ACC112 (cell line): Measurements from ENCODE around the gene MEGF11.

Experiments
- H2AFZ ChIP-seq: fragments of 200-600 bp; sonication (generic); one replicate; pipeline ENCODE4 v1.6.0; 2017; ENCODE audit warnings: antibody characterized with exemption, low read length; ENCODE audit not compliant: unreplicated experiment
- H3K27ac ChIP-seq: fragments of 200-600 bp; sonication (generic); 2 replicates; pipeline ENCODE4 v1.5.1; 2014; ENCODE audit warnings: low read depth, mild to moderate bottlenecking, antibody characterized with exemption, low read length, moderate library complexity
- H3K27me3 ChIP-seq: fragments of 200-600 bp; sonication (generic); 2 replicates; pipeline ENCODE4 v1.6.1; 2014; ENCODE audit warnings: mild to moderate bottlenecking, antibody characterized with exemption, low read length, moderate library complexity, mixed read lengths; ENCODE audit not compliant: insufficient read depth
- H3K36me3 ChIP-seq: fragments of 200-600 bp; sonication (generic); 2 replicates; pipeline ENCODE4 v1.6.1; 2016; ENCODE audit warnings: mild to moderate bottlenecking, antibody characterized with exemption, low read length, moderate library complexity, mixed read lengths; ENCODE audit not compliant: insufficient read depth
- H3K4me1 ChIP-seq: fragments of 200-600 bp; sonication (generic); one replicate; pipeline ENCODE4 v1.6.1; 2016; ENCODE audit warnings: low read length, mixed read lengths; ENCODE audit not compliant: insufficient read depth, unreplicated experiment, control insufficient read depth
- H3K4me3 ChIP-seq: fragments of 200-600 bp; sonication (generic); 2 replicates; pipeline ENCODE4 v1.5.1; 2014; ENCODE audit warnings: mild to moderate bottlenecking, low read depth, low read length
- H3K79me2 ChIP-seq: fragments of 200-600 bp; sonication (generic); one replicate; pipeline ENCODE4 v1.6.0; 2016; ENCODE audit warnings: low read length; ENCODE audit not compliant: control insufficient read depth, unreplicated experiment, insufficient read depth

Gene MEGF11

DNA sequence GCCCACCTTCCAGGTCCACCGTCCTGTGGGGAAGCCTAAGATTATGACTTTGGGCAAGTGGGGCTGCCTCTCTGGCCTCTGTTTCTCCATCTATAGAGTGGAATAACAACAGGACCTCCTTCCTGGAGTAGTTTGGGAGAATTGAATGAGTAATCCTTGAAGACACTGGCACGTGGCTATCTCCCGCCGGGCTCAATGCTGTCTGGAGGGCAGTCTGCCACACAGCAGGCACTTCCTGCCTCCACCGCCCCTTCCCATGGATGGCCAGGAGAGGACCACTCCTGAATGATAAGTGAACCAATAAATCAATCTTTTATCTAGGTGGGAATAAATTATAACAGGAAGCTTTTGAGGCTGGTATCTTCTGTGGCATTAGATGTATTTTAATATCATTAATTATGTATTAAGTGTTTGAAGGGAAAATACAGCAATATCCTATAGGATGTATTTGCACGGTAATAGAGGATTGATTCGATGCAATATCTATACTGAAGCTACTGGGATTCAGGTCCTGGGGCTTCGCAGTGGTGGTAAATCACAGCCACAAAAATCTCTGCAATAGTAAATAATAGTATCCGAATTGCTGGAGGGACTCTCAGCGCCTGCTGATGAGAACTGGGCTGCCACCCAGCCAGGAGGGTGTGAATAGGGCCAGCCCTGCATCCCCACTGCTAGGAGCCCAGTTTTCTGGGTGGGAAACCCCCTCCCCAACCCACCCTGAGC is 15.9 kb downstream of the MEGF11 start:
- H3K4me3 ChIP-seq, result no peak overlapping the region
- H3K27me3 ChIP-seq, result peaks cover 53% of the 10 kb centered on the region
- H3K4me1 ChIP-seq, result no peaks in the 10 kb centered on the region
- no peak overlapping the region for H3K27ac ChIP-seq
- no peak overlapping the region for H2AFZ ChIP-seq
- H3K79me2 ChIP-seq, result no peaks in the 10 kb centered on the region
- H3K36me3 ChIP-seq, result no peaks in the 10 kb centered on the region

DNA sequence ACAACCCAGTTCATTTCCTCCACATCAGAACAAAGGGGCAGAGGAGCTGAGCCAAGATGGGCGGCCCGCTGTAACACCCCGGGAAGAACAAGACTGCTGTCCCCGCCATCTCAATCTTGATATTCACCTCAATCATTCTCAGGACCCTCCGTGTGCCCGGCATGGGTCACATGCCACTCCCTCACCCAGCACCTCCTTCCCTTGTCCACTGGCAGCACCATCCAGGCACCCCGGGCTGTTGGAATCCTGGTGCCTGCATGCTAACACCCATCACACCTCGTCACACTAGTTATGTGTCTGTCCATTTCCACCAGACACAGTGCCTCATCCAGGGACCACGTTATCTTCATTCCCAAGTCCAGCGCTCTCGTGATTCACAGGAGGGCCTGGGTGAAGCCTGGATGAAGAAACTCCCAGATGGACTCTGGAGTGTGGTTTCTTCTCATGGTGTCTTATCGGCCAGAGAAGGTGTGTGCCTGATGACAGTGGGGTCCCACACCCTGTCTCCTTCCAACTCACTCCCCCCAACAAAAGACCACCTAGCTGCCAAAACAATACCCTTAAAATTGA is 16.7 kb downstream of the MEGF11 start:
- Histone ChIP-seq H2AFZ (no peak overlapping the region), H3K36me3 (no peaks in the 10 kb centered on the region), H3K27me3 (peaks cover 50% of the 10 kb centered on the region), H3K4me3 (no peak overlapping the region), H3K79me2 (no peaks in the 10 kb centered on the region), H3K27ac (no peak overlapping the region), H3K4me1 (no peaks in the 10 kb centered on the region)

GRCh38 chr15:66235866-66236265 is 17.7 kb downstream of the MEGF11 start:
- Histone ChIP-seq H3K36me3 (no peaks in the 10 kb centered on the region), H3K4me1 (no peaks in the 10 kb centered on the region), H3K4me3 (no peak overlapping the region), H3K79me2 (no peaks in the 10 kb centered on the region), H3K27ac (no peak overlapping the region), H2AFZ (no peak overlapping the region), H3K27me3 (peaks cover 45% of the 10 kb centered on the region)

GRCh38 chr15:66234798-66235197 is 18.8 kb downstream of the MEGF11 start:
- H3K4me1 ChIP-seq, result no peaks in the 10 kb centered on the region

DNA sequence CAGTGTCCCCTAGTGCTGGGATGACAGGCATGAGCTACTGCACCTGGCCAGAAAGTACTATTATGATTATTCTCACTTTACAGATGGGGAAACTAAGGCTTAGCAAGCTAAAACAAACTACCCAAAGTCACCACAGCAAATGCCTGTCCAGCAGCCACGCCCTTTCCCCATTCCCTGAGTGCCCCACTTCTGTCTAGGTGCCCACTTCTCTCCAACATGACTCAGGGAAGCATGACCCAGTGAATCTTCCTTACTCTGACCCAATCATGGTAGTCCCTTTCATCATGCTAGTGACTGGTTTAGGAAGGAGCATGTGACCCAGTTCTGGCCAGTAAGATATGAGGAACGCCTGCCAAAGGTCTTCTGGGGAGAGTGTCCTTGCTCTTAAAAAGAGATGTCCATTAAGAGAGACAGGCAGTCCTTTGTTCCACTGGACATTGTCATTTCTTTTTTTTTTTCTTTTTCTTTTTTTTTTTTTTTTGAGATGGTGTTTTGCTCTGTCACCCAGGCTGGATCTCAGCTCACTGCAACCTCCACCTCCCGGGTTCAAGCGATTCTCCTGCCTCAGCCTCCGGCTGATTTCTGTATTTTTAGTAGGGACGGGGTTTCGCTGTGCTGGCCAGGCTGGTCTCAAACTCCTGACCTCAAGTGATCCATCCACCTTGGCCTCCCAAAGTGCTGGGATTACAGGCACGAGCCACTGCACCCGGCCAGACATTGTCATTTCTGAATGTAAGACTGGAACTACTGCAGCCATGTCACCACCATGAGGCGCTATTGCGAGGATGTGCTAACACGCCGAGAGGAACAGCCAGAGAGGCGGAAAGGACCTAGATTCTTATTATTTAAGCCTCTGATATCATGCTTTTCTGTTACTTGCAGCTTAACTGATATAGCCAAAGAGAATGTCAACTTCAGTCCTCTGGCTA is 19.8 kb downstream of the MEGF11 start:
- Histone ChIP-seq H3K79me2 (no peaks in the 10 kb centered on the region), H3K36me3 (no peaks in the 10 kb centered on the region), H2AFZ (no peak overlapping the region), H3K27me3 (peaks cover 49% of the 10 kb centered on the region), H3K4me3 (no peak overlapping the region), H3K4me1 (no peaks in the 10 kb centered on the region), H3K27ac (no peak overlapping the region)

More at GRCh38 chr15:66234798-66235197, 18.8 kb downstream of the MEGF11 start:
- Histone ChIP-seq H3K36me3 (no peaks in the 10 kb centered on the region), H2AFZ (no peak overlapping the region), H3K27ac (no peak overlapping the region), H3K79me2 (no peaks in the 10 kb centered on the region), H3K4me3 (no peak overlapping the region), H3K27me3 (peaks cover 43% of the 10 kb centered on the region)

GRCh38 chr15:66232267-66232625 is 21.3 kb downstream of the MEGF11 start:
- Histone ChIP-seq H2AFZ (no peak overlapping the region), H3K4me1 (no peaks in the 10 kb centered on the region), H3K4me3 (no peak overlapping the region), H3K79me2 (no peaks in the 10 kb centered on the region), H3K36me3 (no peaks in the 10 kb centered on the region), H3K27me3 (peaks cover 49% of the 10 kb centered on the region), H3K27ac (no peak overlapping the region)

GRCh38 chr15:66231394-66232266 is 21.9 kb downstream of the MEGF11 start:
- Histone ChIP-seq H3K27me3 (peaks cover 43% of the 10 kb centered on the region), H3K79me2 (no peaks in the 10 kb centered on the region), H3K36me3 (no peaks in the 10 kb centered on the region), H3K4me3 (no peak overlapping the region), H3K4me1 (no peaks in the 10 kb centered on the region), H2AFZ (no peak overlapping the region), H3K27ac (no peak overlapping the region)

DNA sequence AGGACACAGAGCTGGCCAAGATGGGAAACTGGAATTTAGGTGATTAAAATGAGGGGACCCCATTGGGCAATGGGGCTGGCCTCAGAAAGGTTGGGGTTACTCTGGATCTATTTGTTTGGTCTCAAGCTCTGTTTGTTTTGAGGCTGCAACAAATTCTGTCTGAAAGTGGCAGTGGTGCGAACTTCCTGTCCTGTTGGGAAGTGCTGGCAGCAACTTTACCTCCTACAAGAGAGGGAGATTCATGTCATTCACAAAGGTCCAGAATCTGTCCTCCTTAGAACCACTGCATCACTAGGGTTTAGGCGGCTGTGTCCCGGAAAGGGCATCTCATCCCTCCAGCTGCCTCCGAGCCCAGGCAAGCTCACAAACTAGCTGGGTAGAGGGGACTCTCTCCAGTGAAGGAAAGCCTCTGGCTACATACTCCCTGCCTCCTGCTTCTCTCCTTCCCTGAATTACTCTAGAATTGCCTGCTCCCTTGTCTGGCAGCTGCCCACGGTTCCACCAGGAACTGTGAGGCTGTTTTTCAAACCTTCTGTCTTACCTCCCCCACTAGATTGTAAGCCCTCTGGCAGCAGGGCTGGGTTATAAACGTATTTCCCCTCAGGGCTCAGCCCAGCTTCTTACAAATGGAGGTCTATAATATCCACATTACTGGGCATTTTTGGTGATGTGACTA is 23.6 kb downstream of the MEGF11 start:
- no peaks in the 10 kb centered on the region for H3K4me1 ChIP-seq
- H2AFZ ChIP-seq, result no peak overlapping the region
- H3K36me3 ChIP-seq, result no peaks in the 10 kb centered on the region
- peaks cover 30% of the 10 kb centered on the region for H3K27me3 ChIP-seq
- H3K79me2 ChIP-seq, result no peaks in the 10 kb centered on the region
- no peak overlapping the region for H3K4me3 ChIP-seq
- no peak overlapping the region for H3K27ac ChIP-seq

DNA sequence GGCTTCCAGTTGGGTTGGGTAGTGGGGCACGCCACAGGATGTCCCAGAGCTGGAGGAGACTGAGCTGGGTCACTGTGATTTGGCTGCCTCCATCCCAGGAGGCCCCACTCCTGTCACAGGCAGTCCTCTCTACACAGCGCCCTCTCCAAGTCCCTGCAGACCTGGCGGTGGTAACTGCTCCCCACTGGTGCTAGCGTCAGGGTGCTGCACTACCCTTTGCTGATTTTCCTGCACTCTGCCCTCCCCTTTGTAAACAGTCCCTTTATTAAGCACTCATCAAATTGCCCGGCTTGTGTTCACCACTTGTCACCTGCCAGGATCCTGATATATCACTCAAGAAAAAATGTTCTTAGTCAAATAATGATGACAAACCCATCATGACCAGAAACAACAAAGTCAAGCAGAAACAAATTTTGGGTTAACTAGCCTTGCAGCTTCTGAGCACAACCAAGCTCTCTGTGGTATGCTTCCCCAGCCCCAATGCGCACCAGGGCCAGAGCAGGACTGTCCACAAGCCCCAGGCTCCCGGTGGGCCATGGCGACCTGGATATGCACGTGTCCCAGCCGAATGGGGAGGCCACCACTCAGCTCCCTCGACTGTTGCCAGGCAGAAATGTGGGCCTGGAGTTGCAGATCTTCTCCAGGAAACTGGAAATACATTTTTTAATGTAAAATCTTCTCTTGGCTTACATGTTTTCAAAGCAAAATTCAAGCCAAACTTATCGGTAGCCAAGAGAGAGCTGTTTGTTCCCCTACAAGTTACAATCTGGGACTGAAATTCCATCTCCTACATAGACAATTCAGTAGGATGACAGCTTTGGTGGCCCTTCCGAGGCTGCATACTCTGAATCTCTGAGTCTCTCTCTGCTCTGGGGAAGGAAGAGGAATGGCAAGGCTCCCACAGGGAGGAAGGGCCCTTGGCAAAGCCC is 24.5 kb downstream of the MEGF11 start:
- H3K27me3 ChIP-seq, result peaks cover 31% of the 10 kb centered on the region
- H3K4me3 ChIP-seq, result no peak overlapping the region
- H3K4me1 ChIP-seq, result no peaks in the 10 kb centered on the region
- no peaks in the 10 kb centered on the region for H3K79me2 ChIP-seq
- H3K36me3 ChIP-seq, result no peaks in the 10 kb centered on the region
- H2AFZ ChIP-seq, result no peak overlapping the region
- H3K27ac ChIP-seq, result no peak overlapping the region
